ENCODE data around the gene MNDA. TPM values are rescaled to one million over a fixed set of nuclear protein-coding genes. Genes with fewer than 3 reads are reported as not detected.

Gene MNDA
- total and polyA plus RNA-seq, 2 of the 8 experiments (the other 6 are each of a cell fraction or from before 2014, with no cell fraction given), result not detected

- ChIA-PET CTCF (ENCODE audit: partially characterized antibody) (no interaction called here), POLR2A (ENCODE audit: partially characterized antibody) (no interaction called here)
- Histone ChIP-seq H3K27ac (ENCODE audit: low read depth, low read length) (no peak overlapping the region), H3K23me2 (ENCODE audit: low read depth, low read length) (no peaks in the 10 kb centered on the region), H2AK5ac (ENCODE audit: low read depth, low read length) (no peak overlapping the region), H2BK12ac (ENCODE audit: low read depth, low read length) (no peak overlapping the region), H2BK20ac (ENCODE audit: low read length) (no peak overlapping the region), H4K91ac (replicated peaks; ENCODE audit: insufficient read length, low read length) (no peak overlapping the region), H3K9me3 (ENCODE audit: insufficient read depth in 2 of 2, low read depth in 1 of 2, low read length in 1 of 2) (0 out of 4 replicates have a peak, but pooled peaks cover 0 to 3% of the 10 kb centered on the region in 2 experiments), H3K4me2 (ENCODE audit: insufficient read depth in 1 of 2, low read depth in 2 of 2, low read length in 2 of 2) (no peak overlapping the region), H3K36me3 (ENCODE audit: control insufficient read depth in 2 of 4, insufficient read depth in 4 of 4, low read length in 3 of 4) (no peaks in the 10 kb centered on the region), H3K79me2 (ENCODE audit: control insufficient read depth in 1 of 2, insufficient read depth in 2 of 2, low read length in 2 of 2) (no peaks in the 10 kb centered on the region), H3K23ac (ENCODE audit: insufficient read length) (no peak overlapping the region), H4K20me1 (replicated peaks in 1 of 2; ENCODE audit: control insufficient read depth in 1 of 2, insufficient read depth in 2 of 2, low read length in 2 of 2) (no peaks in the 10 kb centered on the region), H3K4me1 (replicated peaks in 1 of 4; ENCODE audit: control insufficient read depth in 3 of 4, insufficient read depth in 4 of 4, low read length in 3 of 4) (no peaks in the 10 kb centered on the region), H3K18ac (ENCODE audit: extremely low read depth, low read length) (no peak overlapping the region), H2BK120ac (replicated peaks; ENCODE audit: low read depth, low read length) (no peak overlapping the region), H2BK15ac (ENCODE audit: low read length) (no peak overlapping the region), H3K27me3 (replicated peaks in 1 of 4; ENCODE audit: control insufficient read depth in 3 of 4, extremely low read depth in 1 of 4, insufficient read depth in 3 of 4, low read length in 3 of 4) (no peaks in the 10 kb centered on the region), H3K14ac (ENCODE audit: insufficient read length) (no peak overlapping the region), H3K56ac (replicated peaks; ENCODE audit: insufficient read length, low read depth, low read length) (no peak overlapping the region), H3K4me3 (ENCODE audit: extremely low read depth in 1 of 4, insufficient read depth in 2 of 4, low read depth in 3 of 4, low read length in 4 of 4) (no peak overlapping the region), H3K4ac (replicated peaks; ENCODE audit: insufficient read length, low read depth, low read length) (no peak overlapping the region), H2AFZ (ENCODE audit: low read length) (no peak overlapping the region), H3K79me1 (ENCODE audit: low read depth, low read length) (no peaks in the 10 kb centered on the region), H3K9ac (replicated peaks in 1 of 4; ENCODE audit: extremely low read depth in 1 of 4, low read depth in 3 of 4, low read length in 3 of 4) (no peak overlapping the region), H4K5ac (ENCODE audit: insufficient read length, low read depth, low read length) (no peak overlapping the region), H2BK5ac (ENCODE audit: low read depth, low read length) (no peak overlapping the region), H4K8ac (ENCODE audit: extremely low read depth, insufficient read depth, low read length) (no peak overlapping the region)
- 92% methylated on average over 4 of the region's 4 CpGs; no CpG with 5 or more reads in 1 of the 2 experiments for WGBS, 2 experiments (ENCODE audit: extremely low coverage in 1 of 2, insufficient coverage in 1 of 2, insufficient read length in 1 of 2, insufficient replicate concordance in 2 of 2, low coverage in 1 of 2, low lambda C conversion rate in 2 of 2, missing lambda C conversion rate in 1 of 2)
- DNase-seq (ENCODE audit: low read depth in 1 of 2, low spot score in 2 of 2) (no peak), FAIRE-seq (no peak)
- TF ChIP-seq MAFK (IDR thresholded peaks at IDR 0.05; ENCODE audit: low read depth, low read length) (peak; percentile 40; the same call in 1 of the 2 replicates), BRCA1 (IDR thresholded peaks at IDR 0.05; ENCODE audit: low read depth, low read length) (no peak), SRF (IDR thresholded peaks at IDR 0.05; ENCODE audit: low read depth, low read length) (no peak), EP300 (IDR thresholded peaks at IDR 0.05; ENCODE audit: borderline replicate concordance in 1 of 2, low read depth in 2 of 2, low read length in 2 of 2) (no peak)
These were observed 4.9 kb downstream of the MNDA start for GRCh38 chr1:158836038-158836437.
